Mammary epithelial cell (primary cell): ENCODE measurements around the gene ZNF746.

ENCODE experiments used
- EZH2 ChIP-seq: IDR thresholded peaks from 2 replicates; pipeline ENCODE4 v1.6.1; 2012; ENCODE audit warnings: low read length, inconsistent platforms, borderline replicate concordance
- TF ChIP-seq, protein P1 (sequence below), 2 donors: IDR thresholded peaks in 1 of 2; conservative IDR thresholded peaks in 1 of 2; 2 replicates each; pipeline ENCODE4 v1.5.1; 2011 to 2012; ENCODE audit warnings: inconsistent platforms in 2 of 2, low read length in 2 of 2, mild to moderate bottlenecking in 2 of 2, control low read depth in 1 of 2, low read depth in 1 of 2; ENCODE audit not compliant: insufficient read depth in 1 of 2; ENCODE audit errors: extremely low read depth in 1 of 2

DNA sequence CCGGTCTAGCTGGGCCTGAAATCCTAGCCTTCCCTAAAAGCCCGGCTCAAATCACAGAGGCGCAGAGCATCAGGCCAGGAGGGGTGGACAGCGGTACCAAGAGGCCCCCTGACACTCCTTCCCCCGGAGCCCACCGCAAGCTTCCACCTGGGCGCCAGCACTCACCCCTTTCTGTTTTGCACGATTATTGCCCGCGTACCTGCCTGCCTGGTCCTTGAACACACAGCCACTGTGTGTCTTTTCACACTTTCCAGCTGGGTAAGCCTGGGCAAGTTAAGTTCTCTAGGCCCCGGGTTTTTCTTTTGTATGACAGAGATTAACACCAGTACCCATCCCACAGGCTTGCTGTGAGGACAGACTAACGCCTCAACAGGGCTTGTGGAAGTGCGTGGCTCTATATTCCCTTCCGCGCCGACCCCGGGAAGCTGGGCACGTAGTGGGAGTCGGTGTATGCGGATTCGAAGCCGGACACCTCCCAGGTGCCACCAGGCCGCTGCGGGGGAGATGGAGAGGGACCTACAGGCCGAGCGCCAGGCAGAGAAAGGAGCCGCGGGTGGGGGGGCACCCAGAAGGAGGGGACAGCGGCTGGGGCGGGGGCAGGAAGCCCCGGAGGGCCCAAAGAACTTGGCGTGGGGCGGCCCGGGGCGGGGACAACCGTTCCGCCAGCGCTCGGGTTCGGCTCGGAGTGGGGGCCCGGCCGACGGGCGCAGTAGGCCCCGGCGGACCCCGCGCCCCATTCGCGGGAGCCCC is 792 bp downstream of the ZNF746 start:
- TF ChIP-seq, protein P1, sequence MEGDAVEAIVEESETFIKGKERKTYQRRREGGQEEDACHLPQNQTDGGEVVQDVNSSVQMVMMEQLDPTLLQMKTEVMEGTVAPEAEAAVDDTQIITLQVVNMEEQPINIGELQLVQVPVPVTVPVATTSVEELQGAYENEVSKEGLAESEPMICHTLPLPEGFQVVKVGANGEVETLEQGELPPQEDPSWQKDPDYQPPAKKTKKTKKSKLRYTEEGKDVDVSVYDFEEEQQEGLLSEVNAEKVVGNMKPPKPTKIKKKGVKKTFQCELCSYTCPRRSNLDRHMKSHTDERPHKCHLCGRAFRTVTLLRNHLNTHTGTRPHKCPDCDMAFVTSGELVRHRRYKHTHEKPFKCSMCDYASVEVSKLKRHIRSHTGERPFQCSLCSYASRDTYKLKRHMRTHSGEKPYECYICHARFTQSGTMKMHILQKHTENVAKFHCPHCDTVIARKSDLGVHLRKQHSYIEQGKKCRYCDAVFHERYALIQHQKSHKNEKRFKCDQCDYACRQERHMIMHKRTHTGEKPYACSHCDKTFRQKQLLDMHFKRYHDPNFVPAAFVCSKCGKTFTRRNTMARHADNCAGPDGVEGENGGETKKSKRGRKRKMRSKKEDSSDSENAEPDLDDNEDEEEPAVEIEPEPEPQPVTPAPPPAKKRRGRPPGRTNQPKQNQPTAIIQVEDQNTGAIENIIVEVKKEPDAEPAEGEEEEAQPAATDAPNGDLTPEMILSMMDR (conservative IDR thresholded peaks at IDR 0.05 in 1 of 2, IDR thresholded peaks at IDR 0.05 in 1 of 2; ENCODE audit: extremely low read depth in 1 of 2, insufficient read depth in 1 of 2, low read depth in 1 of 2, low read length in 2 of 2): no peak
- no peak for TF ChIP-seq EZH2
